H1 (cell line): ENCODE results near the gene MCM7. TPM values are rescaled to one million over a fixed set of nuclear protein-coding genes. Genes with fewer than 3 reads are reported as not detected.

Experiments
- ATF2 ChIP-seq: IDR thresholded peaks from 2 replicates; pipeline ENCODE4 v1.6.1; 2012; ENCODE audit warnings: low read length, inconsistent platforms
- CHD7 ChIP-seq: fragments of 300-600 bp; sonication (generic); IDR thresholded peaks from 2 replicates; pipeline ENCODE4 v1.7.1; 2012; ENCODE audit warnings: low read length, moderate library complexity, mild to moderate bottlenecking, inconsistent platforms; ENCODE audit not compliant: insufficient replicate concordance
- POLR2A ChIP-seq, 2 experiments: IDR thresholded peaks; 1 replicate in 1 of 2; 2 replicates in 1 of 2; pipeline ENCODE4 v1.6.1; 2011; ENCODE audit warnings: low read depth in 2 of 2, low read length in 2 of 2, mild to moderate bottlenecking in 2 of 2; ENCODE audit errors: control extremely low read depth in 1 of 2
- POLR2AphosphoS5 ChIP-seq: IDR thresholded peaks from 2 replicates; pipeline ENCODE4 v1.6.1; 2011; ENCODE audit warnings: low read depth, low read length
- SIN3A ChIP-seq, 2 experiments: IDR thresholded peaks in 1 of 2; conservative IDR thresholded peaks in 1 of 2; 2 replicates each; pipeline ENCODE4 v1.6.1; 2011 to 2012; ENCODE audit warnings: low read length in 2 of 2, improper control_type of control experiment in 1 of 2, low read depth in 1 of 2, mild to moderate bottlenecking in 1 of 2
- TAF7 ChIP-seq: optimal IDR thresholded peaks from 2 replicates; pipeline ENCODE3; 2011; ENCODE audit warnings: low read depth, mild to moderate bottlenecking, inconsistent platforms, low read length, moderate library complexity, borderline replicate concordance
- YY1 ChIP-seq: IDR thresholded peaks from 2 replicates; pipeline ENCODE4 v1.6.1; 2011; ENCODE audit warnings: low read depth, mild to moderate bottlenecking, low read length
- polyA plus RNA-seq, 7 experiments: library from polyadenylated mRNA; depleted of rRNA in 3 of 7; stranded (reverse) in 5 of 7; unstranded in 2 of 7; fragments of >200 nt in 5 of 7; fragments of 200-250 nt in 2 of 7; gene quantifications; 1 replicate in 5 of 7; 2 replicates in 1 of 7; 4 replicates in 1 of 7; pipeline versions ENCODE4 v1.2.1 to v1.2.3, GENCODE V29; 2011 to 2013; ENCODE audit warnings: missing spikeins in 2 of 7, mixed read lengths in 2 of 7
- total RNA-seq: library from RNA; stranded (reverse); fragmentation: NEBNext Ultra II Directional; extraction: Animal tissue kit (Norgen Biotek cat#: 25700); gene quantifications from 2 replicates; pipeline ENCODE4 v1.2.1, GENCODE V29; 2021

Gene MCM7
- total and polyA plus RNA-seq, 2 of the 8 experiments (the other 6 are each of a cell fraction or from before 2014, with no cell fraction given): 313 to 344 TPM

GRCh38 chr7:100091411-100092181, 9.6 kb downstream of the MCM7 start (continued):
- TF ChIP-seq CHD7 (peak; percentile 37), POLR2AphosphoS5 (peak; percentile 96), TAF7 (peak; percentile 65), SIN3A (conservative IDR thresholded peaks at IDR 0.05 in 1 of 2, IDR thresholded peaks at IDR 0.05 in 1 of 2; ENCODE audit: low read depth in 1 of 2, low read length in 2 of 2) (0 out of 4 replicates have a peak, but pooled peaks of 1 of the 2 experiments have one; percentile 67), YY1 (no peak), ATF2 (peak; percentile 90), POLR2A (IDR thresholded peaks at IDR 0.05; ENCODE audit: control extremely low read depth in 1 of 2, low read depth in 2 of 2, low read length in 2 of 2) (peak; percentile 94 to 95)
- TF ChIP-seq, all 59 proteins: peak for 10
